ENCODE results near the gene BCL7A.

DNA sequence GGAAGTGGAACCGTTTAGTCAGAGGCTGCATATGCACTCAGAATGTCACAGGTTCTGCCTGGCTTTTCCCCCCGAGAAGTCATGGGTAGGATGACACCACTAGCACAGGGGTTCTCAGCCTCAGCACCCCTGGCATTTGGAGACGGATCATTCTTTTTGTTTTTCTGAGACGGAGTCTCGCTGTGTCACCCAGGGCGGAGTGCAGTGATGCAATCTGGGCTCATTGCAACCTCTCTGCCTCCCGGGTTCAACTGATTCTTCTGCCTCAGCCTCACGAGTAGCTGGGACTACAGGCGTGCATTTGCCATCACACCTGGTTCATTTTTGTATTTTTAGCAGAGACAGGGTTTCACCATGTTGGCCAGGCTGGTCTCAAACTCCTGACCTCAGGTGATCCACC is 28.1 kb downstream of the BCL7A start:
- TF ChIP-seq CTCF (IDR thresholded peaks at IDR 0.05) (no peak), EZH2 (IDR thresholded peaks at IDR 0.05; ENCODE audit: borderline replicate concordance, insufficient read depth, low read depth, low read length, poor library complexity, severe bottlenecking) (no peak)

Data from B cell (primary cell).